ENCODE results near the gene ATG2B. TPM values are rescaled to one million over a fixed set of nuclear protein-coding genes. Genes with fewer than 3 reads are reported as not detected.
A peak's percentile ranks its signal among the peaks of the same experiment; 100 is the strongest.

Gene ATG2B
- total and polyA plus RNA-seq, 2 of the 4 experiments (the other 2 are of a cell fraction): 6.9 to 22.0 TPM

GRCh38 chr14:96390965-96391292 is 27.8 kb upstream of the ATG2B start:
- no peak overlapping the region for H3K56ac ChIP-seq (ENCODE audit: extremely low read depth, insufficient read depth, low read length)
- H3K9me3 ChIP-seq (ENCODE audit: control insufficient read depth, insufficient read depth, low read length): no peaks in the 10 kb centered on the region
- peaks cover 2% of the 10 kb centered on the region; the same call in 1 of the 2 replicates for H3K4me1 ChIP-seq (ENCODE audit: control insufficient read depth, insufficient read depth, low read length)
- H3K4ac ChIP-seq (ENCODE audit: low read depth, low read length): no peak overlapping the region
- H2BK20ac ChIP-seq (ENCODE audit: low read depth, low read length): no peak overlapping the region
- dilution Hi-C loops (cut with HindIII; ENCODE audit: low sequenced_read_pairs, unreplicated experiment): no loop called here
- 0 out of 2 replicates have a peak overlapping the region, but pooled peaks have one; percentile 64 for H3K23ac ChIP-seq (ENCODE audit: low read depth, low read length)
- ATAC-seq (ENCODE audit: low read depth): no peak
- H2AFZ ChIP-seq (replicated peaks; ENCODE audit: low read length, poor library complexity): peak overlapping the region; percentile 92
- H3K9ac ChIP-seq (ENCODE audit: low read depth, low read length): 0 out of 2 replicates have a peak overlapping the region, but pooled peaks have one; percentile 15
- no peaks in the 10 kb centered on the region for H3K79me1 ChIP-seq (ENCODE audit: low read depth in 1 of 2, low read length in 2 of 2)
- peak overlapping the region; percentile 95 for H3K4me3 ChIP-seq (ENCODE audit: insufficient read depth, low read depth, low read length)
- no peak overlapping the region for H2BK120ac ChIP-seq (ENCODE audit: low read depth, low read length)
- H2BK15ac ChIP-seq (ENCODE audit: low read depth, low read length): no peak overlapping the region
- no peak overlapping the region for H3K18ac ChIP-seq (ENCODE audit: low read depth, low read length)
- no peak overlapping the region for H4K91ac ChIP-seq (ENCODE audit: insufficient read depth, low read depth, low read length)
- H3K4me2 ChIP-seq (ENCODE audit: low read depth, low read length): peak overlapping the region; percentile 85
- no TSS peak for BruUV-seq (replicated peaks)
- TF ChIP-seq CEBPB (IDR thresholded peaks at IDR 0.05; ENCODE audit: low read depth, low read length) (no peak), POLR2A (IDR thresholded peaks at IDR 0.05; ENCODE audit: low read depth, low read length) (no peak), SMC3 (IDR thresholded peaks at IDR 0.05; ENCODE audit: low read depth, low read length) (no peak), MAZ (IDR thresholded peaks at IDR 0.05; ENCODE audit: borderline replicate concordance, low read depth, low read length) (no peak), NFE2L2 (IDR thresholded peaks at IDR 0.05; ENCODE audit: low read depth, low read length) (no peak), FOS (IDR thresholded peaks at IDR 0.05; ENCODE audit: low read depth, low read length) (no peak), BHLHE40 (IDR thresholded peaks at IDR 0.05; ENCODE audit: low read depth, low read length) (0 out of 2 replicates have a peak, but pooled peaks have one; percentile 0)
- TF ChIP-seq, protein P1, sequence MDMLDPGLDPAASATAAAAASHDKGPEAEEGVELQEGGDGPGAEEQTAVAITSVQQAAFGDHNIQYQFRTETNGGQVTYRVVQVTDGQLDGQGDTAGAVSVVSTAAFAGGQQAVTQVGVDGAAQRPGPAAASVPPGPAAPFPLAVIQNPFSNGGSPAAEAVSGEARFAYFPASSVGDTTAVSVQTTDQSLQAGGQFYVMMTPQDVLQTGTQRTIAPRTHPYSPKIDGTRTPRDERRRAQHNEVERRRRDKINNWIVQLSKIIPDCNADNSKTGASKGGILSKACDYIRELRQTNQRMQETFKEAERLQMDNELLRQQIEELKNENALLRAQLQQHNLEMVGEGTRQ (IDR thresholded peaks at IDR 0.05; ENCODE audit: low read depth, low read length): no peak
- TF ChIP-seq, protein P2, sequence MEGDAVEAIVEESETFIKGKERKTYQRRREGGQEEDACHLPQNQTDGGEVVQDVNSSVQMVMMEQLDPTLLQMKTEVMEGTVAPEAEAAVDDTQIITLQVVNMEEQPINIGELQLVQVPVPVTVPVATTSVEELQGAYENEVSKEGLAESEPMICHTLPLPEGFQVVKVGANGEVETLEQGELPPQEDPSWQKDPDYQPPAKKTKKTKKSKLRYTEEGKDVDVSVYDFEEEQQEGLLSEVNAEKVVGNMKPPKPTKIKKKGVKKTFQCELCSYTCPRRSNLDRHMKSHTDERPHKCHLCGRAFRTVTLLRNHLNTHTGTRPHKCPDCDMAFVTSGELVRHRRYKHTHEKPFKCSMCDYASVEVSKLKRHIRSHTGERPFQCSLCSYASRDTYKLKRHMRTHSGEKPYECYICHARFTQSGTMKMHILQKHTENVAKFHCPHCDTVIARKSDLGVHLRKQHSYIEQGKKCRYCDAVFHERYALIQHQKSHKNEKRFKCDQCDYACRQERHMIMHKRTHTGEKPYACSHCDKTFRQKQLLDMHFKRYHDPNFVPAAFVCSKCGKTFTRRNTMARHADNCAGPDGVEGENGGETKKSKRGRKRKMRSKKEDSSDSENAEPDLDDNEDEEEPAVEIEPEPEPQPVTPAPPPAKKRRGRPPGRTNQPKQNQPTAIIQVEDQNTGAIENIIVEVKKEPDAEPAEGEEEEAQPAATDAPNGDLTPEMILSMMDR (conservative IDR thresholded peaks at IDR 0.05; ENCODE audit: low read depth, low read length): no peak
- no peak overlapping the region; a peak in 1 of 4 replicates for H4K8ac ChIP-seq (ENCODE audit: low read depth in 2 of 2, low read length in 2 of 2)
- H4K20me1 ChIP-seq (ENCODE audit: insufficient read depth, low read length): no peaks in the 10 kb centered on the region
- H3K27me3 ChIP-seq (ENCODE audit: control insufficient read depth, insufficient read depth, low read length): no peaks in the 10 kb centered on the region; the same call in 1 of the 2 replicates
- H4K5ac ChIP-seq (ENCODE audit: low read depth, low read length): no peak overlapping the region
- H3K9me1 ChIP-seq (ENCODE audit: insufficient read depth, low read length): no peaks in the 10 kb centered on the region
- ChIA-PET CTCF (interaction anchor here (0.7 kb wide), 1 partner anchor 8 kb away, joined by 3 read pairs; no protein-coding TSS in a partner anchor), POLR2A (ENCODE audit: unreplicated experiment) (no interaction called here)
- in situ Hi-C loops (cut with MboI; ENCODE audit: low sequenced_read_pairs): no loop called here
- no peak overlapping the region for H3K27ac ChIP-seq (ENCODE audit: insufficient read depth, low read length)
- no peak overlapping the region for H3K14ac ChIP-seq (replicated peaks; ENCODE audit: low read depth, low read length)
- no CpG with 5 or more reads among the region's 13 CpGs for WGBS, 2 experiments (ENCODE audit: extremely low coverage in 2 of 2, insufficient read length in 1 of 2)
- H2BK5ac ChIP-seq (ENCODE audit: low read depth, low read length, poor library complexity, severe bottlenecking): no peak overlapping the region
- no peaks in the 10 kb centered on the region for H3K36me3 ChIP-seq (ENCODE audit: control insufficient read depth, insufficient read depth, low read length)
- H2AK5ac ChIP-seq (ENCODE audit: low read depth, low read length): no peak overlapping the region
- H2AK9ac ChIP-seq (replicated peaks; ENCODE audit: low read depth, low read length, poor library complexity): no peak overlapping the region
- intact Hi-C loops (cut with micrococcal nuclease): no loop called here
- DNase-seq: no peak

All from IMR-90 (cell line).